ENCODE data around the gene ITGA4. TPM values are rescaled to one million over a fixed set of nuclear protein-coding genes. Genes with fewer than 3 reads are reported as not detected.

Gene ITGA4
- 1.4 to 2.7 TPM (median 2.3 TPM) in 5 replicates for total RNA-seq (2022; extraction: Qiagen RNA extraction)

DNA sequence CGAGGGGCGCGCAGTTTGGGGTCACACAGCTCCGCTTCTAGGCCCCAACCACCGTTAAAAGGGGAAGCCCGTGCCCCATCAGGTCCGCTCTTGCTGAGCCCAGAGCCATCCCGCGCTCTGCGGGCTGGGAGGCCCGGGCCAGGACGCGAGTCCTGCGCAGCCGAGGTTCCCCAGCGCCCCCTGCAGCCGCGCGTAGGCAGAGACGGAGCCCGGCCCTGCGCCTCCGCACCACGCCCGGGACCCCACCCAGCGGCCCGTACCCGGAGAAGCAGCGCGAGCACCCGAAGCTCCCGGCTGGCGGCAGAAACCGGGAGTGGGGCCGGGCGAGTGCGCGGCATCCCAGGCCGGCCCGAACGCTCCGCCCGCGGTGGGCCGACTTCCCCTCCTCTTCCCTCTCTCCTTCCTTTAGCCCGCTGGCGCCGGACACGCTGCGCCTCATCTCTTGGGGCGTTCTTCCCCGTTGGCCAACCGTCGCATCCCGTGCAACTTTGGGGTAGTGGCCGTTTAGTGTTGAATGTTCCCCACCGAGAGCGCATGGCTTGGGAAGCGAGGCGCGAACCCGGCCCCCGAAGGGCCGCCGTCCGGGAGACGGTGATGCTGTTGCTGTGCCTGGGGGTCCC is at the start of gene ITGA4:
Gene ITGA4 (plus strand): TSS at position 266 of the 620 bp plus-strand sequence. CDS start 269 bp downstream, at position 535.

Other genes starting within 250 kb of the ITGA4 start
- 0.18 to 0.35 TPM (median 0.27 TPM) in 5 replicates for gene CERKL, start 199.7 kb downstream of the ITGA4 start, total RNA-seq (2022; extraction: Qiagen RNA extraction)
- gene NEUROD1, start 223.1 kb downstream of the ITGA4 start, total RNA-seq (2022; extraction: Qiagen RNA extraction): not detected in 5 replicates

Measured in A549 treated with dexamethasone at 1 μM for 4 hours (cell line).